NCI-H345 treated with DMSO at 0.1 percent for 48 hours (cell line): ENCODE data around the gene ITGB7.
"Not testable (repeated sequence)": the region's sequence is repeated elsewhere in the genome, so short reads cannot be mapped to it uniquely, and the experiment has no call there.

Source experiments
- DNase-seq: peaks from one replicate; lab custom pipeline; 2025; ENCODE audit not compliant: unreplicated experiment; lab: John Stamatoyannopoulos, UW

ITGB7 gene

DNA sequence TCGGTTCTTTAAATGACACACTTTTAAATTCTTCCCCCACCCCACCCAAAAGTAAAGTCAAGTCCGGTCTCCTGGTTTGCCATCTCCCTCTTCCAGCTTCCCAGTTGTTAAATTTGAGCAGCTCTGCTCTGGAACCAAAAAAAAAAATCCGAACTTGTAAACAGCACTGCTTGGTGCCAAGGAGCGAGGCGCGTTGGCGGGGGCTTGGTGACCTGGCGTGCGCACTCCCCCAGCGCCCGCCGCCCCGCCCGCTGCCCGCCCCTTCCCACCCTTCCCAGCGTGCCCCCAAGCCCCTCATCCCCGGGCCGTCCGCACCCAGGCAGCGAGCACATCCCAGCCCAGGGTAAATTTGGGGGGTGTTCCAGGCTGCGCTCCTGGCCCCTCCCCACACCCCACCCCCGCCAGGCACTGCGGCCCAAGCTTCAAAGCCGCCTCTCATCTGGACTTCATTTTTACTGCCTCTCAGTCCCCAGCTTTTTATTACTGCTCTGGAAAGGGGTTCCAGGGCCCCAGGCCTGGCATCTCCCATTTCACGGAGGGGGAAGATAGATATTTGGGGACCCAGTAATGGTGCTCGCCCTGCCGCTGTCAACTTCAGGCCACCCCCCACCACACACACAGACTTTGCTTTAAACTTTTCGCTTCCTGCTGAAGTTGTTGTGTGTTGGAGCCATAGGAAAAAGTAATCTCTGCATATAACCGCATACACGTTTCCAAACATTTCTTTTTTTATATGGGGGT is 11.7 kb upstream of the ITGB7 start:
- DNase-seq = no peak

DNA sequence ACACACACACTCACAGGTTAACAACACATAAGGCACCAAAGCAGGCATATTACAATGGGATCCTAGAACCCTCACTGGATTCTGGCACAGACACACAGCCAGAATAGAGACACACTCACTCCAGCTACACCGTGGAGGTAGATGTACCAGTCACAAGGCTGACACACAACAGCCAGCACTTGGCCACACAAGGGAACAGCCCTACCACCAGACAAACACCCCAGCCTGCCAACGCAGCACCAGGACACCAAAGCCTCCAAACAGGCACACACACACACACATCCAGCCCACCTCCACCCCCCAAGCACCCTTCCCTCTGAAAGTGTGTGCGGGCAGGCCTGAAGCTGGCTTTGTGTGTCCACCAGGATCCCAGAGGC is 10.9 kb upstream of the ITGB7 start:
- DNase-seq = no peak

GRCh38 chr12:53217051-53217930 is 10.2 kb upstream of the ITGB7 start:
- no peak for DNase-seq

DNA sequence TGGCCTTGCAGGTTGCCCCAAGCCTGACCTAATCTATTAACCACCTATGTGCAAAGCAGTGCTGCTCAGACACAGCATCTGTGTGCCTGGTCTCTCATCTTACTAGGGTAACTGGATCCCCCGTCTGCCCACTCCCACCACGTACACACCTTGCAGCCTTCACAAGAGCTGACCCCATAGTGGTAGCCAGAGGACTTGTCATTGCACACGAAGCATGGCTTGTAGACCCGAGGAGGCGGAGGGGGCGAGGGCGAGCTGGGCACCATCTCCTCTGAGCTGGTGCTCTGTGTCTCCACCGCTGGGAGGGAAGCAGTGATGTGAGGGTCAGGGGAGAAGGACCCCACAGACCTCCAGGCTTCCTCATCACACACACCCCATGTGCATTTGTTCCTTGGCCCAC is 8.4 kb upstream of the ITGB7 start:
- DNase-seq = no peak

DNA sequence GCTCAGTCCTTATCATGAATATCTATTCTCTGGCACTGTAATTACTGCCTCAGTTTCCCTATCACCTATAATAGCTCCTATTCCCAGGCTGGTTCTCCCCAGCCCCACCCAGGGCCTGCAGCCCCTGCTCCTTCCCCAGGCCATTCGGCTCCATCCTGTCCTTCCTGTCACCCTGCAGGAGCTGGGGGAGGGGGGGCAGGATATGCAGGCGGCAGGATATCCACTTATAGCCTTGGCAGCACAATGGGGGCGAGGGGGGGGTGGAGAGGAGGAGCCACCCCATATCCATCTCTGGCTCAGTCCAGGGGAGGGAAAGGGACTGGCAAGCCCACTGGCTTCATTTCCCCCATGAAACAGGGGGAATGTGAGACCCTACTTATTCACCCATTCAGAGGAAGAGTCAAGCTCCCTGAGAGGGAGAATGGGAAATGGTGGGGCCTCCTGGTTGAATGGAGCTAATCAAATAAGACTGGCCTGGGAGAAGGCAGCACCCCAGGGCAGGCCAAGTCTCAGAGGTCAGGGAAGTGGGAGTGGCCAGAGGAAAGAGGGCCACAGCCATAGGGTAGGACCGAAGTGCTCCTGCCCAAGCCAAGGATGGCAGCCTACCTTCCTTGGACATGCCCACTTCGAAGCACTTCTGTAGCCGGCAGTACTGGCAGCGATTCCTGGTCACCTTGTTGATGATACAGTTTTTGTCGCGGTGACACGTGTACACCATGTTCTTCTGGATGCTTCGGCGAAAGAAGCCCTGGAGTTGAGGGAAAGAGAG is 7.8 kb upstream of the ITGB7 start:
- DNase-seq = no peak

DNA sequence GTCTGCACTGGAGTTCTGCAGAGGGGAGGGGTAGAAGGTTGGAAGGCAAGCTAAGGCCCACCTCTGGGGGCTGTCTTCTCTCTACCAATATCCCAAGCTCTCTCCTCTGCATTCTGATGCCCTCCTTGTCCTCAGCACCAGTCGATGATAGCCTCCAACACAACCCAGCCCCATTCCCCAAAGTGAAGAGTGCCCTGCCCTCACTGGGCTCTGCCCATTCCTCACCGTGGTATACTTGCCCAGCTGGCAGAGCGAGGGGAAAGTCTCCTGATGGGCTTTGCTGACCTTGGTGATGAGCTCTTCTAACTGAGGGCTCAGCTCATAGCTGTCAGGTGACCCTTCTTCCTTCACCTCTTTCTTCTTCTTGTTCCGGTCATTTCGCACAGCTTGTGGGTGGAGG is 7.2 kb upstream of the ITGB7 start:
- no peak for DNase-seq

- DNase-seq = peak; percentile 82
Observed at GRCh38 chr12:53213348-53213747, 6.3 kb upstream of the ITGB7 start.

- DNase-seq = no peak
Observed at GRCh38 chr12:53212931-53213330, 5.9 kb upstream of the ITGB7 start.

DNA sequence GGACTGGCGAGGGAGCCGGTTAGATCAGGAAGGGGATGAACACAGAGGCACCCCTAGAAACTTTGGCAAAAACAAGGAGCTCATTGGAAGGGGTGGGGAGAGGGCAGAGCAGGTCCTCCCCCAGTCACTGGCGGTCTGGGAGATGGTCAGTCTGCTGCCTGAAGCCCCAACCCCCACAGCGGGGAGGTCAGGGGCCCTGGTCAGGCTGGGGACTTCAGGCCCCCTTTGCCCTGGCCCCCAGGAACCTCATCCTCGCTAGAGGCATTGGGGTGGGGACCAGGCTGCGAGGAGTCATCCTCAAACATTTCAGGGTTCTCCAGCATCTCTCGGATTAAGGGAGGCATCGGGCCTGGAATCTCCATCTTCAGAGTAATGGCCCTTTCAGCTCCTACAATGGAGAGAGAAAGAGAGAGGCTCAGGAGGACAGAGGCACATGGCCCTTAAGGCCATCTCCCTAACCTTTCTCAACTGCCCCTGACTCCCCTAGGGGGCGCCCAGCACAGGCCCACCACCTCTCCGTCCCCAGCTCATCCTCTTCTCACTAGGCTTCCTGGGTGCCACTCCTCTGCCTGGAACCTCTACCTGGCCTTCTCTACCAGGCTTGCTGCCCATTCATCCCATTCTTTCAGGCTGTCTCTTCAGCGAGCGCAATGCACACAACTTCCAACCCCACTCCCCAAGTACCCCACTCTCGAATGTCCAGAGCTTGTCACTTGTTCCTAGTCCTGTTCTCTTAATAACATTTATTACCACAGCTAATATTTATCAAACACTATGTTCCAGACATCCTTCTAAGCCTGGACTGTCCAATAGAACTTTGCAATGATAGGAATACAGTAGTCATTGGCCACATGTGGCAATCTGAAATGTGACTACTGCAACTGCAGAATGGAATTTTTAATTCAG is 4.7 kb upstream of the ITGB7 start:
- DNase-seq = no peak

DNA sequence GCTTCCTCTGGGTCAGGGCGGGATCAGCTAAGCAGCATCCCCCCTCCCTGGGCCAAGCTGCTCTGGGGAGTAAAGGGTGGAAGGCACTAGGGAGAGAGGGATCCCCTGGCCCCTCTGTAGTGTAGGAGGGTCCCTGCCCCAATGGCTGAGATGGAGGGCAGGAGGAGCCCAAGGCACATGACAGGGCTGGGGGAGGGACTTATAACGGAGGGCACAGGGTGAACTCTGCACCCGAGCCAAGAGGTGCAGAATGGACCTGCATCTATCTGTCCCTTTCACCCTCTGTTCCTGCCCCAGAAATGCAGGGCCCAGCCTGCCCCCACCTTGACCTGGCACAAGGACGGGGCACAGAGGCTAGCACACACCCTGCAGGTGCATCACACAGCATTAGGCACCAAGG is 3.8 kb upstream of the ITGB7 start:
- DNase-seq = no peak

- DNase-seq = no peak
Observed at GRCh38 chr12:53208877-53209463, 1.9 kb upstream of the ITGB7 start.

DNA sequence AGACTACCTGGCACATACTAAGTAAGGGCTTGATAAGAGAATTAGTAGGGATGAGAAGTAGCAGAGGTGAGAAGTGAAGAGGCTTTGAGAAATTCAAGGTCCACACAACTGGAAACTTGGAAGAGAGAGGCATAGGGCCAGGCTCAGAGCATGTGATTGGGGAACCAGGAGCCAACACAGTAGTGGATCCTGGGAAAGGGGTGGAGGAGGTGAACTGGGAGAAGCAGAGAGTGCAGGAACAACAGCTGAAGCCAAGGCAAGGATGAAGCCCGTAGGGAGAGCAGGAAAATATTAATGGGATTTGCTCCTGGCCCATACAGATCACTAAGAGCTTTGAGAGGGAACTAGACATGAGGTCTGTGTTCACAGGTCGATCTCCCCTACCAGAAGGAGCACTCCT is 1.4 kb upstream of the ITGB7 start:
- DNase-seq = no peak

DNA sequence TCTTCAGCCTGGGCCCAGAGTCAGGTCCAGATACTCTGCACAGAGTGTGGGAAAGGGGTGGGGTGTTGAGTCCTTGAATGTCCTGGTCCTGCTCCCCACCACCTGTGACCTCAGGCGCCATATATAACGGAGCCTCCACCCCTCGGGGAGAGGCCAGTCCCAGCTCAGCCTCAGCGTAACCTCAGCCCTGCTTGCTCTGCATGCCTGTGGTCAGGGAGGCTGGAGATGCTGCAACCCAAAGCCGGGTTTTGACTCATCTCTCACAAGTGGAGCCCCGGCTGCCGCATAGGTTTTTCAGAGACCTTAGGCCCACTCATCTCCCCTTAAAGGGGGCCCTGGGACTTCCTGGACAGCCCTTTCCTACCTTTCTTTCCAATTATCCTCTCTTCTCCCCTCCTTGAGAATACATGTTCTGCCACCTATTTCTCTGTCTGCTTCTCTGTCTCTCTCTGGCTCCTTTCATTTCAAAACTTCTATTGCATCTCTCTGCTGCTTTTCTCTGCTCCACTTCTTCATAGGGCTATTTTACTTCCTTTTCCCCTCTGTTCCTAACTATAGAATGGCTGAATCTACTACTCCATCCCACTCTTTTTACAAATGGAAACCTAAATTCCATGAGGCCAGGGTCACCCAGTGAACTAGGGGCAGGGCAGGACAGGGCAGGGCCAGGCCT is 1.2 kb downstream of the ITGB7 start:
- no peak for DNase-seq

DNA sequence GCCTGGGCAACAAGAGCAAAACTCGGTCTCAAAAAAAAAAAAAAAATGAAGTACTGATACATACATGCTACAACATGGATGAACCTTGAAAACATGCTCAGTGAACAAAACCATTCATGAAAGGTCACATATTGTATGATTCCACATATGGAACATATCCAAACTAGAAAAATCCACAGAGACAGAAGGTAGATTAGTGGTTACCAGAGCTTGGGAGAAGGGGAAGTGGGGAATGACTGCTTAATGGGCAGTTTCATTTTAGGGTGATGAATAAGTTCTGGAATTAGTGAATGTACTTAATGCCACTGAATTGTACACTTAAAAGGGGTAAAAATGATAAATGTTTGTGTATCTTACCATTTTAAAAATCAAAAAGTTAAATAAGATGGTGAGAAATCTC is 2.7 kb downstream of the ITGB7 start:
- no peak for DNase-seq

DNA sequence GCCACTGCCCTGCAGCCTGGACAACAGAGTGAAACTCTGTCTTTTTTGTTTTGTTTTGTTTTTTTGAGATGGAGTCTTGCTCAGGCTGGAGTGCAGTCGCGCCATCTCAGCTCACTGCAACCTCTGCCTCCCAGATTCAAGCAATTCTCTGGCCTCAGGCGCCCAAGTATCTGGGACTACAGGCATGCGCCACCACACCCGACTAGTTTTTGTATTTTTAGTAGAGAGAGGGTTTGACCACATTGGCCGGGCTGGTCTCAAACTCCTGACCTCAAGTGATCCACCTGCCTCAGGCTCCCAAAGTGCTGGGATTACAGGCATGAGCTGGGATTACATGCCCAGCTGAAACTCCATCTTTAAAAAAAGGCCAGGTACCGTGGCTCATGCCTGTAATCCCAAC is 4.7 kb downstream of the ITGB7 start:
- DNase-seq = not testable (repeated sequence)

- DNase-seq = no peak
Observed at GRCh38 chr12:53201639-53202038, 5.4 kb downstream of the ITGB7 start.

DNA sequence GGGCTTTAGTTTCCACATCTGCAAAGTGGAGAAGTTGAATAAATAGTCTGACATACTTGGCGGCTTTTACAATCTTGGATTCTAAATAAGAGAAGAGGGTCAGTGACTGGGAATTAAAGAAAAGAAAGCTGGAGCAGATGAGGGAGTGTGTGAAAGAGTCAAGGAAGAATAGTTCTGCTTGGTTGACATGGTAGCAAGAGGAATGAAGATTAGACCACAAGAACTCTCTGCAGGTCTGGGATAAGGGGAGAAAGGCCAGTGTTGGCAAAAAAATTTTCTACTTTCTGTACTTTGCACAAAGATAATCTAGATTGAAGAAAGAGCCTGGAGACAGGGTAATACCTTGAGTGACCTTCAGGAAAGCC is 5.9 kb downstream of the ITGB7 start:
- no peak for DNase-seq

DNA sequence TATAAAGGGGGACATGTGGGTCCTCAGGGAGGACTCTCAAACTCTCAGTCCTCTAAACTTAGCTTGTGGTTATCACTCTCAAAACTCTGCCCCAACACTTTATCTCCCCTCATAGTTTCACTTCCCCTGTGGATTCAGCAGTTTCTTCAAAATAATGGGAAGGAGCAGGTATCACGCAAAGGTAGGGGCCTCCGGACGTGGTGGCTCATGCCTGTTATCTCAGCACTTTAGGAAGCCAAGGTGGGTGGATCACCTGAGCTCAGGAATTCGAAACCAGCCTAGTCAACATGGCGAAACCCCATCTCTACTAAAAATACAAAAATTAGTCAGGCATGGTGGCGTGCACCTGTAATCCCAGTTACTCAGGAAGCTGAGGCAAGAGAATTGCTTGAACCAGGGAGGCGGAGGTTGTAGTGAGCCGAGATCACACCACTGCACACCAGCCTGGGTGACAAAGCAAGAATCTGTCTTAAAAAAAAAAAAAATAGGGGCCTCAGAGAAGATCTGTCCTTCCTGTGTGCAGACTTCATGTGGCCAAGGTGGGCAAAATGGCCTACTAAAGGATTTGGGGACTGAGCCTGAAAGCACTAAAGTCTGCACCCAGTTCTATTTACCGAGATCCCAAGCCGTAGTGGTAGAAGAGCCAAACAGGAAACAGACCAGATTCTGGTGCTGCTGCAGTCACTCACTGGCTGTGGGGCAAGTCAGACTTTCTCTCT is 6.4 kb downstream of the ITGB7 start:
- DNase-seq = no peak

DNA sequence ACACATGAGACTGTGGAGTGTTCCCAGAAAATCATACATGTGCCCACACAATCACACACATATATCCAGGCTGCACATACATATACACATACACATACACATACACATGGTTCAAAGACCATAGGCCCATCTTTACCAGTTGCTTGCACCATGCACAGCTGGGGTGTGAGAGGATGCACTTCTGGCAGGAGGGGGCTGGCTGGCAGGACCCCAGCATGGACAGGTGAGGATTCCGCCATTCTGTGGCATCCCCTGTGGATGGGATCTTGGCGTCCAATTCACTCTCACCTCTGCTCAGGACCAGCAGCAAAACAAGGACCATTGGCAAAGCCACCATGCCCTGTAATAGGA is 7.0 kb downstream of the ITGB7 start:
- DNase-seq = no peak
